ENCODE data around the gene ARVCF.

The ARVCF gene

DNA sequence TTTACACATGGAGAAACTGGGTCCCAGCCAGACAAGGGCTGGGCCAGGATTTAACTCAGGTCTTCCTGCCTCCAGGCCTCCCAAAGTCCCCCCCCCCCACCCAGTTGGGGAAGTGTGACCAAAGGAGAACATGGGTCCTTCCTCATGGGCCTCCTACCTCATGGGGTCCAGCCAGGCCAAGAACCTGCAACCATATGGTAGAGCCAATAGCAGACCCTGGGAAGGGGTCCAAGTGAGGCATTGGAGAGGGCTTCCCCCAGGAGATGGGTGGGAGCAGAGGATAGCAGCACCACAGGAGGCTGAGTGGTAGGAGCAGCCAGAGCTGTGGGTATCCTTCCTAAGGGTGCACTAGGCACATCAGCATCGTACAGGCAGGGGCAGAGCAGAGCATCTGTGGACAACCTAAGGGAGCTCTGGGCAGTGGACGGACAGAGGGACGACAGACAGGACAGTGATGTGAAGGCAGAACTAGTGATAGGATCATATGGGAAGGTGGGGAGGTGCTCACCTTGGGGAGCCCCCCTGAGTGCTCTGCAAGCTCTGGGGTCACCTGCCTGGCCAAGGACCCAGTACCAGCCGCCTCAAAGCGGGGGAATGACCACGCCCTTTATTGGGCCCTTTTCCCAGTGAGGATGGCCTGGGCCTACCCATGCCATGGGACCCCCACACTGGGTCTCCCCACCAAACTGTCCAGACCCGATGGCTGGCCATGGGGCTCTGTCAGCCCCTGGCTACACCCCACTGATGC is 4.5 kb downstream of the ARVCF start:
- in situ Hi-C loops (cut with MboI; ENCODE audit: low pct_unique_long_range_greater_than_20kb, low sequenced_read_pairs, unreplicated experiment) = no loop called here
- DNase-seq (ENCODE audit: low spot score) = no peak
- TF ChIP-seq, protein P1, sequence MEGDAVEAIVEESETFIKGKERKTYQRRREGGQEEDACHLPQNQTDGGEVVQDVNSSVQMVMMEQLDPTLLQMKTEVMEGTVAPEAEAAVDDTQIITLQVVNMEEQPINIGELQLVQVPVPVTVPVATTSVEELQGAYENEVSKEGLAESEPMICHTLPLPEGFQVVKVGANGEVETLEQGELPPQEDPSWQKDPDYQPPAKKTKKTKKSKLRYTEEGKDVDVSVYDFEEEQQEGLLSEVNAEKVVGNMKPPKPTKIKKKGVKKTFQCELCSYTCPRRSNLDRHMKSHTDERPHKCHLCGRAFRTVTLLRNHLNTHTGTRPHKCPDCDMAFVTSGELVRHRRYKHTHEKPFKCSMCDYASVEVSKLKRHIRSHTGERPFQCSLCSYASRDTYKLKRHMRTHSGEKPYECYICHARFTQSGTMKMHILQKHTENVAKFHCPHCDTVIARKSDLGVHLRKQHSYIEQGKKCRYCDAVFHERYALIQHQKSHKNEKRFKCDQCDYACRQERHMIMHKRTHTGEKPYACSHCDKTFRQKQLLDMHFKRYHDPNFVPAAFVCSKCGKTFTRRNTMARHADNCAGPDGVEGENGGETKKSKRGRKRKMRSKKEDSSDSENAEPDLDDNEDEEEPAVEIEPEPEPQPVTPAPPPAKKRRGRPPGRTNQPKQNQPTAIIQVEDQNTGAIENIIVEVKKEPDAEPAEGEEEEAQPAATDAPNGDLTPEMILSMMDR (IDR thresholded peaks at IDR 0.05; ENCODE audit: extremely low read depth, insufficient read depth, missing control alignments) = no peak

DNA sequence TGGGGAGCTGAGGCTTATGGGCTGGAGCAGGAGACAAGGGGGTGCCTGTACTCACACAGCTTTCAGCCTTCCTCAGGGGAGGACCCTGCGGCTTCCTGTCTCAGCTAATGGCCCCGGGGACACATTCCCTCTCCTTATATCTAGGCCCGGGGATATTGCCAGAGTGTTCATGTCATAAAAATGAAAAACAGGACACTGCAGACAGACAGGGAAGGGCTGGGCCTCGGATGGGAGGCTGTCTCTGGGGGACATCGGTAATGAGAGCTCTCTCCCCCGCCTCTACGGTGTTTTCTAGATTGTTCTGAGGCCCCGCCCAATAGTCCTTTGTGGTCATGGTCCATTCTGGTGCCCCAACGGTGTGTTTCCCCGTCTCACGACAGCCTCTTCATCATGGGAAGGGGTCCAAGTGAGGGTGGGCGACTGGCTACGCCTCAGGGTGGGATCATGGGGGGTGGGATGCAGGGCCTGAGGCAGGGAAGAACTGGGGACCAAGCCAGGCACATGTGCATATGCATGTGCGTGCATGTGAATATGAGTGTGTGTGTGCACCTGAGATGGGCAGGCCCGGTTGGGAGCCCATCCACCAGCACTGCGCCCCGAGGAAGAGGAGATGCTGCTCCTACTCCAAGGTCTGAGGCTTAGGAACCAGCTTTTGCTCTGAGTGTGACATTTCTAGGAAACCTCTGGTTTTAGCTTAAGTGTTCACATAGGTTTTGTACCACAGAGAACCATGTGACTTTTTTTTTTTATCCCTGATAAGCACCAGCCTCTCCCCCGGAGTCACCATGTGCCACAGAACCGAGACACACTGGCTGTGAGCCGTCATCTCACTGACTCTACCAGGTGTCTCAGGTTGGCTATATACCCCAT is 5.3 kb downstream of the ARVCF start:
- TF ChIP-seq, protein P1 (IDR thresholded peaks at IDR 0.05; ENCODE audit: extremely low read depth, insufficient read depth, missing control alignments) = no peak
- no peak for DNase-seq (ENCODE audit: low spot score)
- in situ Hi-C loops (cut with MboI; ENCODE audit: low pct_unique_long_range_greater_than_20kb, low sequenced_read_pairs, unreplicated experiment) = no loop called here

DNA sequence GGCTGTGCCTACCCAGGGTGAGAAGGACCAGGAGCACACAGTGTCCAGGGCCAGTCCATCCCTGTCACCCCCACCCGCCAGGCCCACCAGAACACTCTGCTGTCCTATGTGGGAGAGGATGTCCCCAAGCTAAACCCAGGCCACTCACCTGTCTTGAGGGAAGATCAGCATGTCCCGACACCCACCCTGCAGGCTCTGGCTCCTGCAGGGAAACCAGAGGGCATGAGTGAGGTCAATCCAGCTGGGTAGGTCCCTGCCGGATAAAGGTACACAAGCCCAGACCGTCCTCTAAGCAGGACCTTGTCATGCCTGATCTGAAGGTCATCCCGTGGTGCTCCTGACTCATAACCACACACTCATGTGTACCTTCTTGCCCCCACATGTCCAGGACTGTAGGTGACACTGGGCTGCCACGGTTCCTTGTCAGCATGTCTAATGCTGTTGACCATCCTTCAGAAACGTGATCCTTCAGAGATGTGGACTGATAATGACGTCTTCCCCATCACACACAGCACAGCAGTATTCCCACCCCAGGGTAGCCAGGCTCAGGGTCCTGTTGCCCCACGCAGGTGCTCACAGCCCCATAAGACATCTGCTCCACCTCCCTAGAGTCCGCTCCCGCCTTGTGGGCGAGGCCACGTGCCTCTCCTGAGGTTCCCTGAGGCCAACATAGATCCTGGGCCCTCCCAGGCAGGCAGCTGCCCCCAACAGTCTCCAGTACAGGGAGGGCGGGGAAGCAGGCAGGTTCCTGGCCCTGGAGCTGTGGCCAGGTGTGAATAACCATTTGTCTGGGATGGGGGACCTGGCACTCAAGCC is 6.1 kb downstream of the ARVCF start:
- in situ Hi-C loops (cut with MboI; ENCODE audit: low pct_unique_long_range_greater_than_20kb, low sequenced_read_pairs, unreplicated experiment) = no loop called here

DNA sequence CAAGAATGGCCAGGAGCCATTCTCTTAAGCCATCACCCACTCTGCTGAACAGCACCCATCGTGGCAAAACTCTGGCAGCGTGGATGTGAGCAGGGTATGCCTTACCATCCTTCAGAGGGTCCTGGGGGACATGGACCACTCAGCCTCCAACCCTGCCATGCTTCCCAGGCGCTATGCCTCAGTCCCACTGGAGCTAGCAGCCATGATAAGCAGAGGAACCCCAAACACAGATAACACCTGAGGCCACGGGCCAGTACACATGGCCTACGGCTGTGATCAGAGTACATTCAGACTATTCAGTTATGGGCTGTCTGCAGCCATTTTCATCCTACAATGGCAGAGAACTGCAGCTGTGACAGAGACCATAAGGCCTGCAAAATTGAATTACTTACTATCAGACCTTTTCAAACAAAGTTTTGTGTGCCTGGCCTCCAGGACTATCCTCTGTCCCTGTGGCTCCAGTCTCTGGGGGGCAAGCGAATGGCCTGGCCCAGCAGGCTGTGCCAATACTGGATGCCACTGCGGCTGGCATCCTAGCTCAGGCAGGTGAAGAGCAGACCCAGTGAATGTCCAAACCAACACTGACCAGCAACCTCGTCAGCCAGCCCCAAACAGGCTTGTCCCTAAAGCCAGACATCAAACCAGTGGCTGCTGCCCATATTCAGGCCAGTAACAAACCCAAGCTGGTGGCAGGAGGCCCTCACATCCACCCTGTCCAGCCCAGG is 6.9 kb downstream of the ARVCF start:
- no peak for DNase-seq (ENCODE audit: low spot score)
- TF ChIP-seq, protein P1 (IDR thresholded peaks at IDR 0.05; ENCODE audit: extremely low read depth, insufficient read depth, missing control alignments) = no peak
- in situ Hi-C loops (cut with MboI; ENCODE audit: low pct_unique_long_range_greater_than_20kb, low sequenced_read_pairs, unreplicated experiment) = no loop called here

More for the DNA sequence above, 6.1 kb downstream of the ARVCF start:
- TF ChIP-seq, protein P1 (IDR thresholded peaks at IDR 0.05; ENCODE audit: extremely low read depth, insufficient read depth, missing control alignments) = no peak
- DNase-seq (ENCODE audit: low spot score) = no peak

DNA sequence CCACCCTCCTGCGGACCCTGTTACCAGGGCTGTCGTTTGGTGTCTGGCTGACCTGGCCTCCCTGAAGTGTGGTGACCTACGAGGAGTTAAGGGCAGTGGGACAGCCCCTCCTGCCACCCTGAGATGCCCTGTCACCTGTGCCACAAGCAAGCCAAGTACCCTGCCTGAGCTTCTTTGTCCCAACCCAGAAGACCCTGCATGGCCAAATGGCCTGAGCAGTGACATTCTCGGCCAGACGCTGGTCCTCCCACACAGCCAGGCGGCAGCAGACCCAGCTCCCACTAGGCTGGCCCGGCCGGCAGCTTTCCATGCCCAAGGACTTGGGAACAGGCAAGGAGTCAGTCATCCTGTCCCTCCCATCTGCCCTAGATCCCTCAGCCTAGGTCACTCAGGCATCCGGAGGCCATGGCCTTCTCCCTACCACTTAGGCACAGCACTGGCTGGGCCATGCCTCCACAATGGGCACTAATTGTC is 7.6 kb downstream of the ARVCF start:
- no peak for DNase-seq (ENCODE audit: low spot score)
- in situ Hi-C loops (cut with MboI; ENCODE audit: low pct_unique_long_range_greater_than_20kb, low sequenced_read_pairs, unreplicated experiment) = no loop called here
- TF ChIP-seq, protein P1 (IDR thresholded peaks at IDR 0.05; ENCODE audit: extremely low read depth, insufficient read depth, missing control alignments) = no peak
